K562 (cell line): ENCODE measurements around the gene PCSK6. TPM values are rescaled to one million over a fixed set of nuclear protein-coding genes. Genes with fewer than 3 reads are reported as not detected.
A peak's percentile ranks its signal among the peaks of the same experiment; 100 is the strongest.

Source experiments
- CREB1 ChIP-seq, 2 experiments: sonication (generic) in 1 of 2; formaldehyde crosslinking in 1 of 2; IDR thresholded peaks; 2 replicates each; pipeline versions ENCODE4 v1.6.1 to v1.8.0; 2012 to 2022; ENCODE audit warnings: inconsistent platforms in 1 of 2, mild to moderate bottlenecking in 1 of 2, missing genetic modification reagents in 1 of 2, moderate library complexity in 1 of 2
- CREM ChIP-seq: IDR thresholded peaks from 2 replicates; pipeline ENCODE4 v1.6.1; 2014; ENCODE audit warnings: antibody characterized with exemption, low read depth
- HCFC1 ChIP-seq: IDR thresholded peaks from 2 replicates; pipeline ENCODE4 v1.6.1; 2012; ENCODE audit warnings: low read depth, low read length, improper control_type of control experiment
- IRF1 ChIP-seq: sonication (generic); formaldehyde crosslinking; IDR thresholded peaks from 2 replicates; pipeline ENCODE4 v1.8.0; 2022; ENCODE audit warnings: missing genetic modification reagents, mild to moderate bottlenecking, borderline replicate concordance
- MNT ChIP-seq, 2 experiments: fragments of 450-650 bp; conservative IDR thresholded peaks; 2 replicates each; pipeline ENCODE4 v1.6.1; 2017; ENCODE audit warnings: mild to moderate bottlenecking in 2 of 2, moderate library complexity in 2 of 2
- SMARCA5 ChIP-seq: fragments of 450-650 bp; IDR thresholded peaks from 2 replicates; pipeline ENCODE4 v1.6.1; 2016
- TEAD4 ChIP-seq, 2 experiments: sonication (generic) in 1 of 2; formaldehyde crosslinking in 1 of 2; IDR thresholded peaks; 2 replicates each; pipeline versions ENCODE4 v1.6.1 to v1.8.0; 2012 to 2022; ENCODE audit warnings: borderline replicate concordance in 1 of 2, inconsistent platforms in 1 of 2, low read length in 1 of 2, mild to moderate bottlenecking in 1 of 2, missing genetic modification reagents in 1 of 2
- ZNF263 ChIP-seq: sonication (generic); formaldehyde crosslinking; IDR thresholded peaks from 2 replicates; pipeline ENCODE4 v1.8.0; 2022; ENCODE audit warnings: mild to moderate bottlenecking, missing genetic modification reagents, borderline replicate concordance
- ZNF695 ChIP-seq: fragments of 450-650 bp; formaldehyde crosslinking; IDR thresholded peaks from 2 replicates; pipeline ENCODE4 v1.4.0; 2020; ENCODE audit warnings: mild to moderate bottlenecking, moderate library complexity
- polyA plus RNA-seq, 8 experiments: library from polyadenylated mRNA; depleted of rRNA in 4 of 8; stranded (reverse) in 5 of 8; unstranded in 3 of 8; fragments of >200 nt; fragmentation: Nextera tagmentation in 2 of 8; fragmentation: Illumina TruSeq in 1 of 8; extraction: Ambion mirVana in 2 of 8; extraction: Trizol in 1 of 8; gene quantifications; 2 replicates each; pipeline versions ENCODE4 v1.2.1 to v1.2.3, GENCODE V29; 2011 to 2014; ENCODE audit warnings: inconsistent platforms in 1 of 8, missing spikeins in 1 of 8
- total RNA-seq, 7 experiments: library from RNA; depleted of rRNA in 6 of 7; stranded (reverse); fragments of >200 nt in 6 of 7; fragmentation: Illumina TruSeq in 2 of 7; extraction: Trizol in 2 of 7; gene quantifications; 2 replicates each; pipeline versions ENCODE4 v1.2.1 to v1.2.3, GENCODE V29; 2011 to 2021; ENCODE audit warnings: low replicate concordance in 1 of 7
- TF ChIP-seq, protein P1 (sequence below): sonication (generic); formaldehyde crosslinking; IDR thresholded peaks from 2 replicates; pipeline ENCODE4 v1.8.1; 2023; ENCODE audit warnings: missing genetic modification reagents, mild to moderate bottlenecking, borderline replicate concordance
- TF ChIP-seq, protein P2 (sequence below): fragments of 250-450 bp; sonication (Bioruptor Pico); IDR thresholded peaks from 2 replicates; pipeline ENCODE4 v1.4.0; 2020; ENCODE audit warnings: mild to moderate bottlenecking
- TF ChIP-seq, protein P3 (sequence below): fragments of 200-800 bp; sonication (Bioruptor generic); IDR thresholded peaks from 2 replicates; pipeline ENCODE4 v1.6.1; 2017; ENCODE audit warnings: missing genetic modification characterization, missing compliant biosample characterization
- TF ChIP-seq, protein P4 (sequence below): sonication (generic); formaldehyde crosslinking; IDR thresholded peaks from 2 replicates; pipeline ENCODE4 v1.8.0; 2022; ENCODE audit warnings: mild to moderate bottlenecking, missing genetic modification reagents

The PCSK6 gene
- total and polyA plus RNA-seq, 9 of the 15 experiments (the other 6 are each of a cell fraction or from before 2014, with no cell fraction given): 2.2 to 32.6 (median 14.5) TPM

DNA sequence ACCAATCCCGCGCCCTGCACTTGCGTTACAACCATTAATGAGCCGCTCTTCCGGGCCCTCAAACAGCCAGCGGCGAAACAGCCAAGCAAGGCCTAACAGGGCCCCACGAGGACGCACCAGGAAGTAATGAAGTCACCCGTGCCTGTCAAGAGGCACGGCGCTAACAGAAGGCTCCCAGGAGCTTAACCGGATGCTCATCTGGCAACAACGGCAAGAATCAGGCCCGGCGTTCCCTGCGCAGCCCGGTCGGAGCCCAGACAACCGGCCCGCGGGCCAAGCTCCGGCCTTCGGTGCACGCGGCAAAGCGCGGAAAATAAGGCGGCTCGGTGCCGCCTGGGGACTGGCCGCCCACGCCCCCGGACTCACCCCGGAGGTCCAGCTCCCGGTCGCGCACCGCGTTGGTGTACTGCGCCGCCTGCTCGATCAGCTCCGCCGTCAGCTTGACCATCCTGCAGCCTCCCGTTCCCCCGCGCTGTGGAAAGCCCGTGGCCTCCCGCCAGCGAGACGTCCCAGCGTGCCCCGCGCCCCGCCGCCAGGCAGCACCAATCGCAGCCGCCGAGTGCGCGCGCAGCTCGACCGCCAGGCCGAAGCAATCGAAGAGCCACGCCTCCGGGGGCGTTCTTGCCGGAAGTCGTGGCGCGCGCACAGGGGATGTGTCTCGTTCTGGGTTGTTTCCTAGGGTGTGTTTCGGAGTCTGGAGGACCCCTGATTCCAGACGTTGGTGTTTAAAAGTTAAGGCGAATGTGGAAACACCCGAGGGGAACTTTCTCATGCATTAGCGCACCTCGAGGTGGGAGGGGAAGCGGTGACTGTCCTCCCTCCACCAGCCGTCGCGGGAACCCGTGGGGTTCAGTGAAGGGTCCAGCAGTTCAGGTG is 194.5 kb downstream of the PCSK6 start, which contains the start of gene SNRPA1 (continued):
- TF ChIP-seq, protein P1, sequence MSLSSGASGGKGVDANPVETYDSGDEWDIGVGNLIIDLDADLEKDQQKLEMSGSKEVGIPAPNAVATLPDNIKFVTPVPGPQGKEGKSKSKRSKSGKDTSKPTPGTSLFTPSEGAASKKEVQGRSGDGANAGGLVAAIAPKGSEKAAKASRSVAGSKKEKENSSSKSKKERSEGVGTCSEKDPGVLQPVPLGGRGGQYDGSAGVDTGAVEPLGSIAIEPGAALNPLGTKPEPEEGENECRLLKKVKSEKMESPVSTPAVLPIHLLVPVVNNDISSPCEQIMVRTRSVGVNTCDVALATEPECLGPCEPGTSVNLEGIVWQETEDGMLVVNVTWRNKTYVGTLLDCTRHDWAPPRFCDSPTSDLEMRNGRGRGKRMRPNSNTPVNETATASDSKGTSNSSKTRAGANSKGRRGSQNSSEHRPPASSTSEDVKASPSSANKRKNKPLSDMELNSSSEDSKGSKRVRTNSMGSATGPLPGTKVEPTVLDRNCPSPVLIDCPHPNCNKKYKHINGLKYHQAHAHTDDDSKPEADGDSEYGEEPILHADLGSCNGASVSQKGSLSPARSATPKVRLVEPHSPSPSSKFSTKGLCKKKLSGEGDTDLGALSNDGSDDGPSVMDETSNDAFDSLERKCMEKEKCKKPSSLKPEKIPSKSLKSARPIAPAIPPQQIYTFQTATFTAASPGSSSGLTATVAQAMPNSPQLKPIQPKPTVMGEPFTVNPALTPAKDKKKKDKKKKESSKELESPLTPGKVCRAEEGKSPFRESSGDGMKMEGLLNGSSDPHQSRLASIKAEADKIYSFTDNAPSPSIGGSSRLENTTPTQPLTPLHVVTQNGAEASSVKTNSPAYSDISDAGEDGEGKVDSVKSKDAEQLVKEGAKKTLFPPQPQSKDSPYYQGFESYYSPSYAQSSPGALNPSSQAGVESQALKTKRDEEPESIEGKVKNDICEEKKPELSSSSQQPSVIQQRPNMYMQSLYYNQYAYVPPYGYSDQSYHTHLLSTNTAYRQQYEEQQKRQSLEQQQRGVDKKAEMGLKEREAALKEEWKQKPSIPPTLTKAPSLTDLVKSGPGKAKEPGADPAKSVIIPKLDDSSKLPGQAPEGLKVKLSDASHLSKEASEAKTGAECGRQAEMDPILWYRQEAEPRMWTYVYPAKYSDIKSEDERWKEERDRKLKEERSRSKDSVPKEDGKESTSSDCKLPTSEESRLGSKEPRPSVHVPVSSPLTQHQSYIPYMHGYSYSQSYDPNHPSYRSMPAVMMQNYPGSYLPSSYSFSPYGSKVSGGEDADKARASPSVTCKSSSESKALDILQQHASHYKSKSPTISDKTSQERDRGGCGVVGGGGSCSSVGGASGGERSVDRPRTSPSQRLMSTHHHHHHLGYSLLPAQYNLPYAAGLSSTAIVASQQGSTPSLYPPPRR (CRISPR knock-in tag): peak; percentile 88; the same call in 1 of the 2 replicates
- peak; percentile 72; the same call in 1 of the 2 replicates for TF ChIP-seq IRF1 (CRISPR knock-in tag)
- TF ChIP-seq CREB1 (IDR thresholded peaks at IDR 0.05): peak; percentile 72
- peak; percentile 71 for TF ChIP-seq CREB1 (CRISPR knock-in tag; IDR thresholded peaks at IDR 0.05)
- TF ChIP-seq, protein P2, sequence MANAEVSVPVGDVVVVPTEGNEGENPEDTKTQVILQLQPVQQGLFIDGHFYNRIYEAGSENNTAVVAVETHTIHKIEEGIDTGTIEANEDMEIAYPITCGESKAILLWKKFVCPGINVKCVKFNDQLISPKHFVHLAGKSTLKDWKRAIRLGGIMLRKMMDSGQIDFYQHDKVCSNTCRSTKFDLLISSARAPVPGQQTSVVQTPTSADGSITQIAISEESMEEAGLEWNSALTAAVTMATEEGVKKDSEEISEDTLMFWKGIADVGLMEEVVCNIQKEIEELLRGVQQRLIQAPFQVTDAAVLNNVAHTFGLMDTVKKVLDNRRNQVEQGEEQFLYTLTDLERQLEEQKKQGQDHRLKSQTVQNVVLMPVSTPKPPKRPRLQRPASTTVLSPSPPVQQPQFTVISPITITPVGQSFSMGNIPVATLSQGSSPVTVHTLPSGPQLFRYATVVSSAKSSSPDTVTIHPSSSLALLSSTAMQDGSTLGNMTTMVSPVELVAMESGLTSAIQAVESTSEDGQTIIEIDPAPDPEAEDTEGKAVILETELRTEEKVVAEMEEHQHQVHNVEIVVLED: peak; percentile 88
- TF ChIP-seq ZNF263: peak; percentile 53; the same call in 1 of the 2 replicates
- TF ChIP-seq MNT (conservative IDR thresholded peaks at IDR 0.05): peak; percentile 97 to 98
- TF ChIP-seq CREM: peak; percentile 86; the same call in 1 of the 2 replicates
- TF ChIP-seq SMARCA5: no peak
- TF ChIP-seq HCFC1: peak; percentile 84
- TF ChIP-seq TEAD4 (IDR thresholded peaks at IDR 0.05; ENCODE audit: low read length): no peak
- peak; percentile 73; the same call in 1 of the 2 replicates for TF ChIP-seq TEAD4 (CRISPR knock-in tag; IDR thresholded peaks at IDR 0.05; ENCODE audit: borderline replicate concordance)
- TF ChIP-seq, protein P3, sequence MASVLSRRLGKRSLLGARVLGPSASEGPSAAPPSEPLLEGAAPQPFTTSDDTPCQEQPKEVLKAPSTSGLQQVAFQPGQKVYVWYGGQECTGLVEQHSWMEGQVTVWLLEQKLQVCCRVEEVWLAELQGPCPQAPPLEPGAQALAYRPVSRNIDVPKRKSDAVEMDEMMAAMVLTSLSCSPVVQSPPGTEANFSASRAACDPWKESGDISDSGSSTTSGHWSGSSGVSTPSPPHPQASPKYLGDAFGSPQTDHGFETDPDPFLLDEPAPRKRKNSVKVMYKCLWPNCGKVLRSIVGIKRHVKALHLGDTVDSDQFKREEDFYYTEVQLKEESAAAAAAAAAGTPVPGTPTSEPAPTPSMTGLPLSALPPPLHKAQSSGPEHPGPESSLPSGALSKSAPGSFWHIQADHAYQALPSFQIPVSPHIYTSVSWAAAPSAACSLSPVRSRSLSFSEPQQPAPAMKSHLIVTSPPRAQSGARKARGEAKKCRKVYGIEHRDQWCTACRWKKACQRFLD (CRISPR knock-in tag): 0 out of 2 replicates have a peak, but pooled peaks have one; percentile 20
- TF ChIP-seq, protein P4, sequence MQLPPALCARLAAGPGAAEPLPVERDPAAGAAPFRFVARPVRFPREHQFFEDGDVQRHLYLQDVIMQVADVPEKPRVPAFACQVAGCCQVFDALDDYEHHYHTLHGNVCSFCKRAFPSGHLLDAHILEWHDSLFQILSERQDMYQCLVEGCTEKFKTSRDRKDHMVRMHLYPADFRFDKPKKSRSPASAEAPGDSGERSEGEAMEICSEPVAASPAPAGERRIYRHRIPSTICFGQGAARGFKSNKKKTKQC: peak; percentile 83
- no peak for TF ChIP-seq ZNF695
